NT2/D1 (cell line): ENCODE results near the gene MDM4.

Experiments
- DNase-seq: peaks from one replicate; pipeline ENCODE4 v3.0.0-alpha.2; 2011; ENCODE audit warnings: low read depth, low spot score
- H3K27me3 ChIP-seq: 2 replicates; pipeline ENCODE4 v1.6.0; 2011; ENCODE audit warnings: mild to moderate bottlenecking; ENCODE audit not compliant: insufficient read length, insufficient read depth
- H3K36me3 ChIP-seq: 2 replicates; pipeline ENCODE4 v1.6.1; 2011; ENCODE audit warnings: mild to moderate bottlenecking, low read length, mixed read lengths; ENCODE audit not compliant: insufficient read depth, insufficient read length
- H3K4me1 ChIP-seq: 2 replicates; pipeline ENCODE4 v1.5.1; 2011; ENCODE audit not compliant: insufficient read depth, insufficient read length
- H3K4me3 ChIP-seq: 2 replicates; pipeline ENCODE4 v1.5.1; 2011; ENCODE audit warnings: low read depth; ENCODE audit not compliant: insufficient read length
- H3K9ac ChIP-seq: 2 replicates; pipeline ENCODE4 v1.6.0; 2011; ENCODE audit warnings: low read depth; ENCODE audit not compliant: insufficient read length
- H3K9me3 ChIP-seq: 2 replicates; pipeline ENCODE4 v1.5.1; 2011; ENCODE audit warnings: mild to moderate bottlenecking, low read length; ENCODE audit not compliant: insufficient read depth
- SUZ12 ChIP-seq: IDR thresholded peaks from 2 replicates; pipeline ENCODE4 v1.6.1; 2011; ENCODE audit not compliant: insufficient read length, insufficient read depth; ENCODE audit errors: extremely low read depth
- YY1 ChIP-seq: IDR thresholded peaks from 2 replicates; pipeline ENCODE4 v1.6.1; 2011; ENCODE audit not compliant: insufficient read length, insufficient read depth
- ZNF274 ChIP-seq: IDR thresholded peaks from 2 replicates; pipeline ENCODE4 v1.6.1; 2011; ENCODE audit warnings: mild to moderate bottlenecking, low read depth, low read length

MDM4 gene

GRCh38 chr1:204523605-204524215, 7.5 kb downstream of the MDM4 start:
- TF ChIP-seq ZNF274 (no peak), SUZ12 (no peak), YY1 (no peak)
- H3K9ac ChIP-seq: no peak overlapping the region
- no peaks in the 10 kb centered on the region for H3K27me3 ChIP-seq
- DNase-seq: no peak
- H3K4me3 ChIP-seq: no peak overlapping the region
- peaks cover 16% of the 10 kb centered on the region for H3K9me3 ChIP-seq
- no peaks in the 10 kb centered on the region for H3K4me1 ChIP-seq
- H3K36me3 ChIP-seq: peaks cover 71% of the 10 kb centered on the region

GRCh38 chr1:204524986-204525385, 8.8 kb downstream of the MDM4 start:
- Histone ChIP-seq H3K4me3 (no peak overlapping the region), H3K36me3 (peaks cover 74% of the 10 kb centered on the region), H3K4me1 (no peaks in the 10 kb centered on the region), H3K9me3 (peaks cover 16% of the 10 kb centered on the region), H3K9ac (no peak overlapping the region), H3K27me3 (no peaks in the 10 kb centered on the region)
- no peak for DNase-seq
- TF ChIP-seq YY1 (no peak), SUZ12 (no peak), ZNF274 (no peak)

GRCh38 chr1:204528241-204528640, 12.0 kb downstream of the MDM4 start:
- DNase-seq: no peak
- Histone ChIP-seq H3K9me3 (peaks cover 10% of the 10 kb centered on the region), H3K9ac (no peak overlapping the region), H3K4me1 (no peaks in the 10 kb centered on the region), H3K4me3 (no peak overlapping the region), H3K36me3 (peaks cover 90% of the 10 kb centered on the region), H3K27me3 (no peaks in the 10 kb centered on the region)
- TF ChIP-seq SUZ12 (no peak), YY1 (no peak), ZNF274 (no peak)

- H3K36me3 ChIP-seq: peaks cover 93% of the 10 kb centered on the region
- no peak overlapping the region for H3K4me3 ChIP-seq
- no peak overlapping the region for H3K9ac ChIP-seq
- no peaks in the 10 kb centered on the region for H3K27me3 ChIP-seq
- peaks cover 6% of the 10 kb centered on the region for H3K9me3 ChIP-seq
- TF ChIP-seq YY1: no peak
- TF ChIP-seq SUZ12: no peak
- TF ChIP-seq ZNF274: no peak
- no peaks in the 10 kb centered on the region for H3K4me1 ChIP-seq
- no peak for DNase-seq
These were observed 12.5 kb downstream of the MDM4 start for GRCh38 chr1:204528677-204529076.

GRCh38 chr1:204529371-204529895, 13.2 kb downstream of the MDM4 start:
- no peaks in the 10 kb centered on the region for H3K27me3 ChIP-seq
- no peaks in the 10 kb centered on the region for H3K4me1 ChIP-seq
- H3K36me3 ChIP-seq: peaks cover 95% of the 10 kb centered on the region
- no peak overlapping the region for H3K9ac ChIP-seq
- no peak for TF ChIP-seq SUZ12
- no peak for TF ChIP-seq ZNF274
- TF ChIP-seq YY1: no peak
- H3K4me3 ChIP-seq: no peak overlapping the region
- no peak for DNase-seq
- no peaks in the 10 kb centered on the region for H3K9me3 ChIP-seq

- TF ChIP-seq ZNF274 (no peak), YY1 (no peak), SUZ12 (no peak)
- no peaks in the 10 kb centered on the region for H3K4me1 ChIP-seq
- no peak overlapping the region for H3K9ac ChIP-seq
- no peak overlapping the region for H3K4me3 ChIP-seq
- H3K36me3 ChIP-seq: peaks cover 95% of the 10 kb centered on the region
- DNase-seq: no peak
- no peaks in the 10 kb centered on the region for H3K27me3 ChIP-seq
- H3K9me3 ChIP-seq: no peaks in the 10 kb centered on the region
These were observed 14.7 kb downstream of the MDM4 start for GRCh38 chr1:204530932-204531331.

GRCh38 chr1:204532832-204533231, 16.6 kb downstream of the MDM4 start:
- TF ChIP-seq ZNF274: no peak
- no peak for TF ChIP-seq YY1
- TF ChIP-seq SUZ12: no peak
- DNase-seq: no peak
- Histone ChIP-seq H3K4me3 (no peak overlapping the region), H3K27me3 (no peaks in the 10 kb centered on the region), H3K9me3 (no peaks in the 10 kb centered on the region), H3K9ac (no peak overlapping the region), H3K4me1 (no peaks in the 10 kb centered on the region), H3K36me3 (peaks cover 96% of the 10 kb centered on the region)
